GM04504 (cell line): ENCODE measurements around the gene CNST.
A peak's percentile ranks its signal among the peaks of the same experiment; 100 is the strongest.
"Not testable (repeated sequence)": the region's sequence is repeated elsewhere in the genome, so short reads cannot be mapped to it uniquely, and the experiment has no call there.

Experiments
- DNase-seq: peaks from one replicate; pipeline ENCODE4 v3.0.0-alpha.2; 2012; ENCODE audit warnings: low read depth

Gene CNST

GRCh38 chr1:246678816-246679793, 112.8 kb downstream of the CNST start:
- DNase-seq, result peak; percentile 14

- DNase-seq, result no peak
Measured at GRCh38 chr1:246679794-246680177, 113.5 kb downstream of the CNST start.

DNA sequence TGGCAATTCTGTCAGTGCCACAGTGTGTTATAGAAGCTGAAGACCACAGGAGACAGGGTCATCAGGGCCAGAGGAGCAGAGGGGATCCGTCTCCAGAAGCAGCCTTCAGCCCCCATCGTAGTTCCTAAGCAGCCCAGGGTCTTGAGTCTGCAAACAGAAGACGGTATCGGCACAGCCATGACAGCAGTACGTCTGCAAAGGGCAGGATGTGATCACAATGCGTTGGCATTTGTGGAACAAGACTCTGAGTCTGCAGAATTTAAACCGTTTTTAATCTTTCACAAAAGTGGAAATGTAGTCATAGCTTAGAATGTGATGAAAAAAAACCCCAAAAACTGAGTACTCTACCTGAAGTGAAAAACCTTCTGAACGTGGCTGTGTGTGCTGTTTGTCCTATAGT, 113.9 kb downstream of the CNST start:
- no peak for DNase-seq

DNA sequence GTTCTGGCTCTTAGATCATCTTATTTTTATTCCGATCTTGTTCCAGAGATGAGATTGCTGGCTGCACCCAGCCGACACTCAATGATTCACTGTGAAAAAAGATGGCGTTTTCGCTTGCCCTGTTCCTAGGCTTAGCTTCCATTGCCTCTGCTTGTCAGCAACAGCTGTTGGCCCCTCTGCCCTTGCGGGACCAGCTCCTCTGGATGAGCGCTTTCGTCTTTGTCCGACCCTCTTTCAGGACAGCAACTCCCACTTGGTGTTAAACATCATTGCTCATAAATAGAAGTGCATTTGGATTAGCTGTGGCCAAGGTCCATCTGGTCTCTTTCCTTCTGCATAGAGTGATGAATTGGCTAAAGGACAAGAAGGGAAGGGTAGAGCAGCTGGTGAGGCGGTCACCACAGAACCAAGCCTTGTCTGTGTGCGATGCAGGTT, 114.5 kb downstream of the CNST start:
- DNase-seq, result no peak

GRCh38 chr1:246681900-246682895, 115.9 kb downstream of the CNST start:
- no peak for DNase-seq

GRCh38 chr1:246683521-246683920, 117.3 kb downstream of the CNST start:
- DNase-seq, result no peak

- no peak for DNase-seq
Measured at GRCh38 chr1:246687002-246687401, 120.7 kb downstream of the CNST start.

DNA sequence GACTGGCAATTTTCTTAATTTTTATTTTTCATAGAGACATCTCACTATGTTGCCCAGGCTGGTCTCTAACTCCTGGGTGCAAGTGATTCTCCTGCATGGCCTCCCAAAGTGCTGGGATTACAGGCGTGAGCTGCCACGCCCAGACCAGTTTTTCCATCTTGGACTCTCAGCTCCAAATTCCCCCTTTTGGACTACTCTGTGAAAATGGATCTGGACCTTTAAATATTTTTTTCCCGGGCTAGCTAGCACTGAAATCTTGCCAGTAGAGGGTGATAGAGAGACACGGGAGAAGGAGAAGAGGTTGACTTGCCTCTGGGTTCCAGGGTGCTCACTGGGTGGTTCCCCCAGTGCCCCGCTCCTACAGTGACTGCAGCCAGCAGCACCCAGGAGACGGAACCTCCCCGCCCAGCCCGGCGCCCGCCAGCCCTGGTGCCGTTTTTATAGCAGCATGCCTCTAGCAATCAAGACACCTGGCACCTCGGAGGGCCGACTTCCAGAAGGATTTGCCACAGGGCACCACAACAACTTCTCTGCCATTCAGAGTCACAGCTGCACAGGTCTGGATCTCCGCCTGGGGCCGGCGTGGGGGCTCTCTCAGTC, 123.3 kb downstream of the CNST start:
- DNase-seq, result peak; percentile 39

GRCh38 chr1:246690100-246690499, 123.8 kb downstream of the CNST start:
- no peak for DNase-seq

DNA sequence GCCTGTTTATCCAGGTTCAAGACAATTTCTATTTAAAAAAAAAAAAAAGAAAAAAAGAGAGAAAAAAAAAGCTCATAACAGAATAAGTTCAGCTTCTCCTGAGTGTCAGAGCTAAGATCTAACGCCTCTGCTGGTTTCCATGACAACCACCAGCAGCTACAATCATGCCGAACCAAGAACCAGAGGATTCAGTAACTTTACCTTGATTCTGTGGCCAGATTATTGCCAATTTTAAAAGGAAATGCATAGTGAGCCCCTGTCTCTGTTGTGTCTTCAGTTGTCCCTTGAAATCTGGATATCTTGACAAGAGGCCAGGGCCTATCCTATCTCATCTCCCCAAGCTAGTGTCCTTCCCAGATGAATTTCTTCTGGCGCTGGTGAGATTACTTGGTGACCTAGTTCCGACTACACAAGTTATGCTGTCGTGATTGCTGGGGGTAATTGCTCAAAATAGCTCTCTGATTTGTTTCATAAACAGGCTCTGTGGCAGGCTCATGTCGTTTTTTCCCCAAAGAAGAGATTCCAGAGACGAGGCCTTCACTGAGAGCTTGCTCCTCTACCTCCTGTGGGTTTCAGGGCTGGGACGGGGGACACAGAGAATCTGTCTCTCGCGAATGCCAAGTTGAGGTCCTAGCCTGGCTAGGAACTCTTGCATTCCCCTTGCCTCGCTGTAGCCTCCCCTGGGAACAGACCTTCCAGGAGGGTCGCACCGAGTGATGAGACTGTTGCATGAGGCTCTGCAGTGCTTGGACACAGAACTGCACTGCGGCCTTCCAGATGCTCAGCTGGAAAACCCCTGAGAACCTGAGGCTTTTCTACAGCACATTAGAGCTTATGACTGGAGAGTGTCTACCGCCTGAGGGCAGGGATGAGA, 125.6 kb downstream of the CNST start:
- no peak for DNase-seq

GRCh38 chr1:246694213-246694895, 128.1 kb downstream of the CNST start:
- not testable (repeated sequence) for DNase-seq

GRCh38 chr1:246695136-246695535, 128.9 kb downstream of the CNST start:
- no peak for DNase-seq

GRCh38 chr1:246695666-246696065, 129.4 kb downstream of the CNST start:
- DNase-seq, result no peak

- no peak for DNase-seq
Measured at GRCh38 chr1:246698466-246699094, 132.3 kb downstream of the CNST start.

GRCh38 chr1:246699095-246699735, 133.0 kb downstream of the CNST start:
- peak; percentile 79 for DNase-seq

GRCh38 chr1:246703581-246703980, 137.3 kb downstream of the CNST start:
- no peak for DNase-seq

- peak; percentile 88 for DNase-seq
Measured at GRCh38 chr1:246705368-246705767, 139.1 kb downstream of the CNST start.

DNA sequence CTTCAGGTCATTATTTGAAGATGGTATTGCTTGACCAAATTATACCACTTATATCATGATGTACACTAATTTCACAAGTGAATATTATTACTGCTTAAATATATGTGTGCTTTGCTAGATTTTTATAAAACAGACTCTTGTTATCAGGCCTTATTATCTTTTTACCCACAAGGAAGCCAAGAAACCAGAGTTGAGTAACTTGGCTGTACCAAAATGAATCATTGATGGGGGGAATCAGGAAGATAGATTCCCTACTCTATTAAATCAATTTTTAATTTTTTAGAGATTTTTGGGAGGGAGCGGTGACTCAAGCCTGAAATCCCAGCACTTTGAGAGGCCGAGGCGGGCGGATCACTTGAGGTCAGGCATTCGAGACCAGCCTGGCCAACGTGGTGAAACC, 141.9 kb downstream of the CNST start:
- no peak for DNase-seq

DNA sequence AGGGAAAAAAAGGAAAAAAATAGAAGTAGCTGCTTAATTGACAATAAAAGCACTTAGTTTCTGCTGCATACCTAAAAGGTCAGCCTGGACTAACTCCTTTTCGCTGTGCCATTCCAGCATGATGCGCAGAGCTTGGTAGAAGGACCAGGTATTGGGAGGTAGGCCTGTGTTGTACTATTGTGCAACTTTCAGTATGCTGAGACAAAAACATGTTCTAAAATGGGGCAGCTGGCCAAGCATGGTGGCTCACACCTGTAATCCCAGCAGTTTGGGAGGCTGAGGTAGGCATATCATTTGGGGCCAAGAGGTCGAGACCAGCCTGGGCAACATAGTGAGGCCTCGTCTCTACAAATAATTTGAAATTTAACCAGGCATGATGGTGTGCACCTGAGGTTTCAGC, 142.9 kb downstream of the CNST start:
- DNase-seq, result no peak

DNA sequence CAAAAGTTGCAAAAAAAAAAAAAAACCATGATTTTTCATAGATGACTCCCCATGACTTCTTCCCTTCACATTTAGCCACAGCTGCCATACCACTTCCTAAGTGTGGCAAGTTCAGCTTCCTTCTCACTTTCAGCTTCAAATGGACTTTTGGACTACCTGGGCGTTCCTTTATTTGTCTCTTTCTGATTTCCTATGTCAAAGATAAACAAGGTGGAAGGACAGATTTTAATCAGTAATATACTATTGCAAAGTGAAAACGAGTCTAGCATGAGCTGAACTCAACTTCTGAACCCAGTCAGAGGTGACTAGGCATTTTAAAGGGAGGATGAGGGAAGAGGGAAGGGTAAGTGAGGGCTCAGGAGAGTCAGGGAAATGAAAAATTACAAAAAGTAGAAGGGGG, 143.6 kb downstream of the CNST start:
- no peak for DNase-seq
